ENCODE data around the gene POR. TPM values are rescaled to one million over a fixed set of nuclear protein-coding genes. Genes with fewer than 3 reads are reported as not detected.

POR gene
- total and polyA plus RNA-seq, 2 of the 13 experiments (the other 11 are each of a cell fraction or from before 2014, with no cell fraction given): 145 to 266 TPM

DNA sequence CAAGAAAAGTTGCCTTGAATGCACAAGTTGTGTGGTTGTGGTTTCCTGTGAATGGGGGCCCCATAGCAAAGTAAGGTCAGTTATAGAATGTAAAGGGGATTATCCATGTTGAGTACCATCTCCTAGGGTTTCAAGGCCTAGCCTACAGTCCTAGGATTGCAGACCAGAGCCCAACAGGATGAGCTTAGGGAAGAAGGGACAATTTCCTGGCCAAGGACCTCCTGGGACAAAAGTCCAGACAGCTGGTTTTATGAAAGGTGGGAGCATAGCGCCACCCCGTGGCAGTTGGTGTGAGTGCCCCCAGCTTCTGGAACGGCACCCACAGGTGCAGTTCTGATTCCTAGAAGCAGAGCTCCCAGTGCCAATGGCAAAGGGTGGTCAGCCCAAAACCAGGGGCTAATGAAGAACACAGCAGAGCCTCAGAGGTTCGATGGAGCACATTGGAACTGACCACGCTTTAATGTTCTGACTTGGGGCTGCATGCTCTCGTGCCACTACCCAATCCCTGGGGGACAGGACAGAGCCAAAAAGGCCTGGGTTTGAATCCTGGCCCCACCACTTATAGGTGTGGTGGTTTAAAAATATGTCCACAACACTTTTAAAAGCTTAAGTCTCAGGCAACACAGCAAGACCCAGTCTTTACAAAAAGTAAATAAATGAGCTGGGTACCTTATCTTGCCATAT is 105.2 kb downstream of the POR start (continued):
- TF ChIP-seq NR2F1 (CRISPR knock-in tag; IDR thresholded peaks at IDR 0.05): no peak
- TF ChIP-seq, protein P1, sequence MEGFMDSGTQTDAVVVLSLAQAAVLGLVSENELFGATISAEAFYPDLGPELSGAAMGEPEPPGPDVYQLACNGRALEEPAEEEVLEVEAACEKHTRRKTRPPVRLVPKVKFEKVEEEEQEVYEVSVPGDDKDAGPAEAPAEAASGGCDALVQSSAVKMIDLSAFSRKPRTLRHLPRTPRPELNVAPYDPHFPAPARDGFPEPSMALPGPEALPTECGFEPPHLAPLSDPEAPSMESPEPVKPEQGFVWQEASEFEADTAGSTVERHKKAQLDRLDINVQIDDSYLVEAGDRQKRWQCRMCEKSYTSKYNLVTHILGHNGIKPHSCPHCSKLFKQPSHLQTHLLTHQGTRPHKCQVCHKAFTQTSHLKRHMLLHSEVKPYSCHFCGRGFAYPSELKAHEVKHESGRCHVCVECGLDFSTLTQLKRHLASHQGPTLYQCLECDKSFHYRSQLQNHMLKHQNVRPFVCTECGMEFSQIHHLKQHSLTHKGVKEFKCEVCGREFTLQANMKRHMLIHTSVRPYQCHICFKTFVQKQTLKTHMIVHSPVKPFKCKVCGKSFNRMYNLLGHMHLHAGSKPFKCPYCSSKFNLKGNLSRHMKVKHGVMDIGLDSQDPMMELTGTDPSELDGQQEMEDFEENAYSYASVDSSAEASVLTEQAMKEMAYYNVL (CRISPR knock-in tag; IDR thresholded peaks at IDR 0.05; ENCODE audit: borderline replicate concordance): no peak
- TF ChIP-seq BATF2 (CRISPR knock-in tag; IDR thresholded peaks at IDR 0.05): no peak
- TF ChIP-seq BCL3 (CRISPR knock-in tag; IDR thresholded peaks at IDR 0.05): no peak
- peak; percentile 47; the same call in 1 of the 2 replicates for TF ChIP-seq KDM2A (CRISPR knock-in tag; IDR thresholded peaks at IDR 0.05; ENCODE audit: borderline replicate concordance, low read depth)
- TF ChIP-seq ZNF414 (CRISPR knock-in tag; IDR thresholded peaks at IDR 0.05): no peak
- TF ChIP-seq RXRB (CRISPR knock-in tag; IDR thresholded peaks at IDR 0.05; ENCODE audit: borderline replicate concordance): peak; percentile 58; the same call in 1 of the 2 replicates
- no peak for TF ChIP-seq ZNF251 (CRISPR knock-in tag; IDR thresholded peaks at IDR 0.05)
- no peak for TF ChIP-seq ZSCAN30 (CRISPR knock-in tag; IDR thresholded peaks at IDR 0.05)
- no peak for TF ChIP-seq ZNF577 (CRISPR knock-in tag; IDR thresholded peaks at IDR 0.05; ENCODE audit: borderline replicate concordance, low read depth)
- TF ChIP-seq MED8 (CRISPR knock-in tag; IDR thresholded peaks at IDR 0.05; ENCODE audit: insufficient replicate concordance): no peak
- no peak for TF ChIP-seq NFE2 (CRISPR knock-in tag; IDR thresholded peaks at IDR 0.05)
- TF ChIP-seq MXD3 (CRISPR knock-in tag; IDR thresholded peaks at IDR 0.05): no peak
- TF ChIP-seq MAZ (IDR thresholded peaks at IDR 0.05; ENCODE audit: borderline replicate concordance, low read depth, low read length): no peak
- TF ChIP-seq MAZ (CRISPR knock-in tag; IDR thresholded peaks at IDR 0.05; ENCODE audit: low read depth): peak; percentile 52; the same call in 1 of the 2 replicates
- no peak for TF ChIP-seq ZNF816 (CRISPR knock-in tag; IDR thresholded peaks at IDR 0.05; ENCODE audit: borderline replicate concordance)
- TF ChIP-seq HHEX (CRISPR knock-in tag; IDR thresholded peaks at IDR 0.05): no peak
- no peak for TF ChIP-seq KLF16 (CRISPR knock-in tag; IDR thresholded peaks at IDR 0.05)
- TF ChIP-seq U2AF1 (optimal IDR thresholded peaks at IDR 0.05; ENCODE audit: low read depth, low read length): no peak
- TF ChIP-seq MZF1 (CRISPR knock-in tag; IDR thresholded peaks at IDR 0.05; ENCODE audit: borderline replicate concordance): no peak
- no peak for TF ChIP-seq ZNF652 (CRISPR knock-in tag; IDR thresholded peaks at IDR 0.05; ENCODE audit: borderline replicate concordance, low read depth)
- TF ChIP-seq KLF11 (CRISPR knock-in tag; IDR thresholded peaks at IDR 0.05): no peak
- TF ChIP-seq PLSCR1 (CRISPR knock-in tag; IDR thresholded peaks at IDR 0.05; ENCODE audit: borderline replicate concordance): no peak
